RPMI8226 (cell line): ENCODE data around the gene TBCE.

Experiments
- DNase-seq: peaks from one replicate; pipeline ENCODE4 v3.0.0-alpha.2; 2015

TBCE gene

GRCh38 chr1:235411489-235412486 lies 44.6 kb downstream of the TBCE start:
- DNase-seq, result no peak

GRCh38 chr1:235415008-235415904 lies 48.0 kb downstream of the TBCE start:
- peak; percentile 80 for DNase-seq

GRCh38 chr1:235416662-235417049 lies 49.4 kb downstream of the TBCE start:
- DNase-seq, result no peak

- DNase-seq, result peak; percentile 63
These were observed 50.0 kb downstream of the TBCE start for GRCh38 chr1:235417086-235417697.

- DNase-seq, result no peak
These were observed 54.5 kb downstream of the TBCE start for GRCh38 chr1:235421751-235422150.

- no peak for DNase-seq
These were observed 56.0 kb downstream of the TBCE start for GRCh38 chr1:235423214-235423652.

GRCh38 chr1:235424092-235424491 lies 56.9 kb downstream of the TBCE start:
- no peak for DNase-seq

GRCh38 chr1:235425357-235425756 lies 58.1 kb downstream of the TBCE start:
- no peak for DNase-seq

GRCh38 chr1:235426143-235426542 lies 58.9 kb downstream of the TBCE start:
- DNase-seq, result no peak

GRCh38 chr1:235426680-235427079 lies 59.5 kb downstream of the TBCE start:
- DNase-seq, result no peak

GRCh38 chr1:235427447-235427846 lies 60.2 kb downstream of the TBCE start:
- no peak for DNase-seq

- no peak for DNase-seq
These were observed 61.9 kb downstream of the TBCE start for GRCh38 chr1:235429143-235429542.

GRCh38 chr1:235430991-235431390 lies 63.8 kb downstream of the TBCE start:
- DNase-seq, result no peak

- no peak for DNase-seq
These were observed 66.8 kb downstream of the TBCE start for GRCh38 chr1:235434001-235434400.

GRCh38 chr1:235441159-235441685 lies 74.0 kb downstream of the TBCE start:
- no peak for DNase-seq

- DNase-seq, result no peak
These were observed 75.7 kb downstream of the TBCE start for GRCh38 chr1:235442788-235443429.

GRCh38 chr1:235448616-235449015 lies 81.4 kb downstream of the TBCE start:
- no peak for DNase-seq

- DNase-seq, result no peak
These were observed 83.2 kb downstream of the TBCE start for GRCh38 chr1:235450433-235450832.

- DNase-seq, result no peak
These were observed 83.8 kb downstream of the TBCE start for GRCh38 chr1:235450886-235451483.

GRCh38 chr1:235454021-235454420 lies 86.8 kb downstream of the TBCE start:
- DNase-seq, result no peak

GRCh38 chr1:235455097-235455496 lies 87.9 kb downstream of the TBCE start:
- no peak for DNase-seq

GRCh38 chr1:235455823-235456222 lies 88.6 kb downstream of the TBCE start:
- DNase-seq, result no peak
